GM19463 (cell line): Measurements from ENCODE around the gene CRY1.
"Not testable (repeated sequence)": the region's sequence is repeated elsewhere in the genome, so short reads cannot be mapped to it uniquely, and the experiment has no call there.

Experiments
- ATAC-seq: cut with Tn5 transposase; IDR thresholded peaks from one replicate; pipeline ENCODE4 v1.9.1; 2021; ENCODE audit warnings: mild to moderate bottlenecking, moderate library complexity; ENCODE audit not compliant: unreplicated experiment

Gene CRY1

GRCh38 chr12:107073266-107073665 is 20.1 kb downstream of the CRY1 start:
- ATAC-seq: not testable (repeated sequence)

- no peak for ATAC-seq
Observed at GRCh38 chr12:107066691-107067090, 26.7 kb downstream of the CRY1 start.

- no peak for ATAC-seq
Observed at GRCh38 chr12:107064687-107065086, 28.7 kb downstream of the CRY1 start.

- ATAC-seq: no peak
Observed at GRCh38 chr12:107064243-107064642, 29.1 kb downstream of the CRY1 start.

GRCh38 chr12:107058190-107058589 is 35.2 kb downstream of the CRY1 start:
- no peak for ATAC-seq

DNA sequence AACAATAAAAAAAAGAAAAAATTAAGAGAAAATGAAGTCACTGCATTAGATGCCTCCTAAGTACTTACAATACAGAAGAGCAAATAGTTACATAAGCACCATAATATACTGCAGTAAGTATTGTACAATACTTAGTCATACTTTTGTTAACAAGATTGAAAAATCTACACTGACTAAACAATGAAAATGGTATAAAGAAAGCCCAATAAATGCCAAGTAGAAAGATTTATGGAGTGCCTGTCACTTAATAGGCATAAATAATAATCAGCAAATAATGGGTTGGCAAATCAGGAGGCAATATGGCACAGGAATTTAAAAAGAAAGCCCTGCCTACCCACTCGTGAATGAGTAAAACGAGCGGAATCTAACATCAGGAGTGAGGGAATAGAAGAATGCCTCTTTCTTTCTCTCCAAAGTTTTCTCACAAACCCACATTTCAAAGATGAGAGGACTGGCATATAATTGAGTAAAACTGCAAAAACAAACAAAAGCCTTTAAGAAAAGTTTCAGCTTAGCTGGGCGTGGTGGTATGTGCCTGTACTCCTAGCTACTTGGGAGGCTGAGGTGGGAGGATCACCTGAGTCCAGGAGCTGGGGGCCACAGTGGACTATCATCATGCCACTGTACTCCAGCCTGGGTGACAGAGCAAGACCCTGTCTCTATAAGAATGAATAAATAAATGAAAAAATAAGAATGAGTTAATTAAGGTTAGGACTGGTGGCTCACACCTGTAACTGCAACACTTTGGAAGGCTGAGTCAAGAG is 36.1 kb downstream of the CRY1 start:
- ATAC-seq: no peak

DNA sequence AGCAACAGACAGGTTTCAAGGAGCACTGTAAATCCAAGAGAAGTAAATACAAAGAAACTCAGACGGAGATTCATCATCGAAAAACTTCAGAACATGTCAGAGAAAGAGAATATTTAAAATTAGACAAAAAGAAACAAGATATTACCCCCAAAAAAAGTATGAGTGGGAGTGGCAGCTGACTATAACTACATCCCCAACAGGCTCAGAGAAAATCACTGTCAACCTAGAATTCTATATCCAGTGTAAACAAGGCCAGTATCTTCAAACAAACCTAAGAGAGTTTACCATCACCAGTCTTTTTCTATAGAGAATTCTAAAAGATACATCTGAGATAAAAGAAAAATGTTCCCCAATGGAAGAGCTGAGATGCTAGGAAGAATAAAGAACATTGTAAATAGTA is 39.6 kb downstream of the CRY1 start:
- ATAC-seq: no peak

DNA sequence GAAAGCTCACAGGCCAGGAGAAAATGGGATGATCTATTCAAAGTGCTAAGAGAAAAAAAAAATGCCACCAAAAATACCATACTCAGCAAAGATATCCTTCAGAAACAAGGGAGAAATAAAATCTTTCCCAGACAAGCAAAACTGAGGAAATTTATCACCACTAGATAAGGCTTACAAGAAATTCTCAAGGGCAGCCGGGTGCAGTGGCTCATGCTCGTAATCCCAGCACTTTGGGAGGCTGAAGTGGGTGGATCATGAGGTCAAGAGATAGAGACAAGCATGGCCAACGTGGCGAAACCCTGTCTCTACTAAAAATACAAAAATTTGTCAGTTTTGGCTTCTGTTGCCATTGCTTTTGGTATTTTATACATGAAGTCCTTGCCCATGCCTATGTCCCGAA is 48.2 kb downstream of the CRY1 start:
- no peak for ATAC-seq

- ATAC-seq: no peak
Observed at GRCh38 chr12:107042801-107043200, 50.5 kb downstream of the CRY1 start.

DNA sequence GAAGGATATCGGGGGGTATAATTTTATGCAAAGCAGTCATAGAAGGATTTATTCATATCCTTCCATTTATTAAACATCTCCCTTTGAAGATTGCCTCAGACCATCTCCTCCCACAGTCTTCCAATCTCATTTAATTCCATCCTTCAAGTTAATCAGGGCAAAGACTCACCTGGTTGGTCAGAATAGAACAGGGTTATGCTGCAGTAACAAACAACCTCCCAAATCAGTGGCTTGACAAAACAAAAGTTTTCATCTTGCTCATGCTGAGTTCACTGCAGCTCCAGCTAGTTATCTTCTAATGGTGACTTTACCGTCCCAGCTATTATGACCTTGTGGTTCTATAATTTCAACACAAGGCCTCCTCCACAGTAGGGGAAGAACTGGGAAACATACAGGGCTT is 57.6 kb downstream of the CRY1 start:
- no peak for ATAC-seq

DNA sequence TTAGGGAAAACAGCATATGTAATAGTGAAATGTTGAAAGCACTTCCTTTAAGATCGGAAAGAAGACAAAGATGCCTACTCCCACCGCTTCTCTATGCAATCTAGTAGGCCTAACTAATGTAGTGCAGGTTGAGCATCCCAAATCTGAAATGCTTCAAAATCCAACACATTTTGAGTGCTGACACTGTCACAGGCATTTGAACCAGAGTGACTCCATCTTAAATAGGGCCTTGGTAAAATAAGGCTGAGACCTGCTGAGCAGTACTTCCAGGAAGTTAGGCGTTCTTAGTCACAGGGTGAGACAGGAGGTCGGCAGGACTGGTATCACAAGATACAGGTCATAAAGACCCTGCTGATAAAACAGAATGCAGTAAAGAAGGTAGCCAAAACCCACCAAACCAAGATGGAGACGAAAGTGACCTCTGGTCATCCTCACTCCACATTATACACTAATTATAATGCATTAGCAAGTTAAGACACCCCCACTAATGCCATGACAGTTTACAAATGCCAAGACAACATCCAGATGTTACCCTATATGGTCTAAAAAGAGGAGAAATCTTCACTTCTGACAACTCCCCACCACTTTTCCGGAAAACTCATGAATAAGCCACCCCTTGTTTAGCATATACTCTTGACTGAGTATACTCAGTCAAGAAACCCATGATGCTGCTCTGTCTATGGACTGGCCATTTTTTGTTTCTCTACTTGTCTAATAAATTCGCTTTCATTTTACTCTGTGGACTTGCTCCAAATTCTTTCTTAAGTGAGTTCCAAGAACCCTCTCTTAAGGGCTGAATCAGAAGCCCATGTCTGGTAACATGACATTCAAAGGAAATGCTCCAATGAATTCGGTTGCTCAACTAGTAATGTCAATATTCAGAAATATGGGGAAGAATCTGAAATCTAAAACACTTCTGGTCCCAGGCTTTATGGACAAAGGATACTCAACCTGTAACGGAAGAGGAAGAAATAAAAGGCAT is 59.3 kb downstream of the CRY1 start:
- no peak for ATAC-seq

- ATAC-seq: no peak
Observed at GRCh38 chr12:107032266-107032665, 61.1 kb downstream of the CRY1 start.

DNA sequence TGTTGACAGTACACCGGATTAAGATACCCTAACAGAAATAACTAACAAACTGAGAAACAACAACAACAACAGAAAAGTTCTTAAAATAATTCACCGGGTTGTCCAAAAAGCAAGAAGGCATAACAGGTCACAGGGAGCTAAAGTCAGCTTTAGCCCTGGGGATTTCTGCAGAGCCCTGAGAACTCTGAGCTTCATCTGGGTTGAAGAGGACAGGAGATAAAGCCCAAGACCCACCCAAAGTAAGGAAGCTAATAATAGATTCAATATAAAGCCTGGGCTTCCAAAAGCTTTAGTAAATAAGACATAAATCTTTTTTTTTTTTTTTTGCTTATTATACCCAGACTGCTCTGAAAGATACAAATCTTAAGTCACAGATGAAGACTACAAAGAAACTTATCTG is 62.3 kb downstream of the CRY1 start:
- no peak for ATAC-seq

- no peak for ATAC-seq
Observed at GRCh38 chr12:107029081-107029480, 64.3 kb downstream of the CRY1 start.

DNA sequence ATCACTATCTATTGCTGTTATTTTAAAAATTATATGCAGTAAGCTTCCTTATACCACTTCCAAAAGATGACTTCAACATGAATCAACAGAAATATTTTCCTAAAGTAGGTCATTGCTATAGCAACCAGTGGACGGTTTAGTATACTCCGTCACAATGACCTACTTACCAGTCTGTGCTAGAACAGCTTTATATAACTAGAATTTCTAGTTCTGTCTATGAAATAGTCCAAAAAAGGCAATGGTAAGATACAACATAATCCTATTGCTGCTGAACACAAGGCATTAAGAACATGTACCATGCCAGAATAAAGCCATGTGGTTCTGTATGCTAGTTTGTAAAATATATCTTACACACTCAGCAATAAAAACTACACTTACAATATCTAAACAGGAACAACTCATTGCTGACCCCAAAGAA is 65.7 kb downstream of the CRY1 start:
- no peak for ATAC-seq

DNA sequence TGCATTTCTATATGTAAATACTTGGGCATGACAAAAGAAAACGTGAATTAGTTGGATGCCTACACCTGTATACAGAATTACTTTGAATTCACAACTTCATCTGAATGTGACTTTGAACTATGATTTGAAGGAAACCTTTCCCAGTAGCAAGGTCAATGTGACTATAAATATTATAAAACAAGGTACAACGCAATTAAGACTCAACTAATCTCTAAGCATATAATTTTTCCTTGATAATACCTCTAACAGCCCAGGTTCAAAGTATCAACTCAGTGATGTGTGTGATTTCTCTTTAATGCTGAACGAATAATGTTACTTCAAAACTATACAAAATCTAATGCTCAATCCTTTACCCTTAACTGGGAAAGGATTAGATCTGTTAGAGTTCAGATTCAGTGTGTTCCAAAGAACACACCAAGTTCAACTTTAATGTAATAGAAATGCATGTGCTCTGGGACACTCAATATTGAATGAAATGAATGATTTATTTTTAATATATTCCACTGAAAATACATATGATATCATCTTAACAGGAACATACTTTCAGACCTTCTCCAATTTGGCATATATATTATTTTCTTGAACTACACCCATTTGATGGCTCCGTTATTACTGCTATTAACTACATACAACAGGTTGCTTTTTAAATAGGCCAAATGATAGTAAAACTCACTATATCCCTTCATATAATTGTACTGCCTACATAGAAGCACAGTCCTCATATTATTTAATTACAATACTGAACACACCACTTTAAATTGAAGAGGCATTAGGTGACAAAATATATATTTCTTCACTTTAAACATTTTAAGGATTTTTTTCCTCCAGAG is 66.3 kb downstream of the CRY1 start:
- ATAC-seq: no peak

GRCh38 chr12:107026356-107026755 is 67.0 kb downstream of the CRY1 start:
- not testable (repeated sequence) for ATAC-seq

DNA sequence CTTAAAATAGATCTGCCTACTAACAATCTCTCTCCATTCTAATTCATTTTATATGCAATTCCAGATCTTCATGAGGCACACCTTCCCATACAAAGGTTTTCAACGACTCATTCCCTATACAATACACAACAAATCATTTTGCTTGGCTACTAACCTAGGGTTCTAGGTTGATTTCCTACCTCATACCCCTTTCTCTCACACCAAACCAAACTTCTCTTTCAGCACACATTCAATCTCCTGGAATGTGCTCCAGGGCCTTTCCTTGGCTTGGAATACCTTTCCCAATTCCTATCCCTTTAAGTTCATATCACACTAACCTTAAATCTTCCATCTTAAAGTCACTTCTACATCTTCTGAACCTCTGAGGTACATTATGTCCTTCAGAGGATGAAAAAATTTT is 67.7 kb downstream of the CRY1 start:
- no peak for ATAC-seq

DNA sequence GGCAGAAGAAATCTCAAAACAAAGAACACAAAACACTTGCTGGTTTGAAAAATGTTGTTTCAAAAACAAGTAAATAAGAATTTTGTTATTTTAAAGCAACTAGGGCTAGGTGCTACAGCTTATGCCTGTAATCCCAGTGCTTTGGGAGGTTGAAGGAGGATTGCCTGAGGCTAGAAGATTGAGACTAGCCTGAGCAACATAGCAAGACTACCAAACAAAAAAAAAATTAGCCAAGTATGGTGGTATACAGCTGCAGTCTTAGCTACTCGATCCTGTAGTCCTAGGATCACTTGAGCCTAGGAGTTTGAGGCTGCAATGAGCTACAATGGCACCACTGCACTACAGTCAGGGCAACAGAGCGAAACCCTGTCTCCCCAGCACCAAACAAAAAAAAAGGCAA is 73.8 kb downstream of the CRY1 start:
- no peak for ATAC-seq

DNA sequence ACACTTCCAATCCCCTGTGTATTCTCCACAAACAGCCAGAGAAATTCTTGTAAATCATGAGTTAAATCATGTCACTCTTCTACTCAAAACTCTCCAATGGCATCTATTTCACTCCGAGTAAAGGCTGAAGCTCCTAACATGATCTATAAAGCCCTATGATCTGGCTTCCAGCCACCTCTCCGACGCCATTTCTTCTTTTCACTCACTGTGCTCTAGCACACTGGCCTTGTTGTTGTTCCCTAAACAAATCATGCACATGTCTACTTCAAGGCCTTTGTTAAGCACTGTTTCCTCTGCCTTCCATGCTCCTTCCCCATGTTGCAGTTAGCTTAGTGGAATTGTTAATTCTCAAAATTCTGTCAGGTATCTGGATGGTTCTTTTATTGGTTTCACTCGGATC is 76.3 kb downstream of the CRY1 start:
- no peak for ATAC-seq

GRCh38 chr12:107014055-107014454 is 79.3 kb downstream of the CRY1 start:
- ATAC-seq: no peak
